ENCODE measurements around the gene ETV3.

ETV3 gene

DNA sequence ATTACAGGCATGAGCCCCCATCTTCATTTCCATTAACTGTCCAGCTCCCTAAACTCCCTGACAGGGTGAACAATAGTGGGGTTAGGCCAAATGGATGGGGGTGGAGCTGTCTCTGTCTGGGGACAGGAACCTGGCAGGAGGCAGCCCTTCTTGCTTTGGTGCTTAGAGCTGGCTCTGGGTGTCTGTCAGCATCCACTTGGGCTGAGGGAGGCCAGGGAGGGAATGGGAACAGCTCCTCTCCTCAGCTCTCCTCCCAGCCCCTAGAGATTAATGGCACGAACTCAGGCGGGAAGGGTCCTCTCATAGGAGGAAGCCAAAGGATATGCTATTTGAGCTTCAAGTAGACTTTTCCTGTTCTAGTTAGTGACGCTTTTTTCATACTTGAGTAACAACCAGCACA is 27.5 kb downstream of the ETV3 start:
- H3K27me3 ChIP-seq (ENCODE audit: control insufficient read depth, low read length): peaks cover 55% of the 10 kb centered on the region
- no peak overlapping the region for H3K27ac ChIP-seq (ENCODE audit: low read depth, low read length)

DNA sequence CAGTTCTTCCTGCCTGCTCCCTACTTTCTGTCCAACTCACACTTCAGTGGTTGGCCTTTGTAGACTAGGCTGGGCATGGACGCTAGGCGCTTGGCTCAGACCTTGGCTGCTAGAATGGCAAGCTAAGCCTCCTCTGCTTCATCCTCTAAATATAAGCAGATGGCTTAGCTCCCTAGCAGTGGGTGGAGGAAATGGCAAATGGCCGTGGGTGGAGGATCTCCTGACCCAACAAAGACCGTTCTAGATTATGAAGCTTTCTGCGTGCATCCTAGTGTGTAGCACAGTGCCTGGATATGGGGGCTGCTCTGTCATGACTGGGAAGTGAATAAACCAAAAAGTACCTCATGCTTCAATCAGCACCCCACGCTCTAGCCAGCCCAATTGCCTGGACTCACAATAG is 28.2 kb downstream of the ETV3 start:
- Histone ChIP-seq H3K4me2 (ENCODE audit: low read length) (no peak overlapping the region), H3K4me3 (ENCODE audit: low read length) (no peak overlapping the region), H3K4me1 (ENCODE audit: control insufficient read depth, low read length) (0 out of 2 replicates have a peak, but pooled peaks cover 5% of the 10 kb centered on the region), H3K79me2 (ENCODE audit: control insufficient read depth, low read length) (no peaks in the 10 kb centered on the region), H3K9me2 (replicated peaks; ENCODE audit: control insufficient read depth, low read length) (no peaks in the 10 kb centered on the region), H3K9me3 (ENCODE audit: control insufficient read depth, insufficient read depth, low read length) (no peaks in the 10 kb centered on the region), H3K27ac (ENCODE audit: low read depth, low read length) (no peak overlapping the region), H3K27me3 (ENCODE audit: control insufficient read depth, low read length) (peaks cover 60% of the 10 kb centered on the region), H3F3A (ENCODE audit: control insufficient read depth, insufficient read depth) (no peaks in the 10 kb centered on the region), H3K36me3 (ENCODE audit: control insufficient read depth, low read length) (no peaks in the 10 kb centered on the region), H4K20me1 (ENCODE audit: control insufficient read depth, insufficient read depth, low read depth, low read length) (no peaks in the 10 kb centered on the region)
- TF ChIP-seq, protein P1, sequence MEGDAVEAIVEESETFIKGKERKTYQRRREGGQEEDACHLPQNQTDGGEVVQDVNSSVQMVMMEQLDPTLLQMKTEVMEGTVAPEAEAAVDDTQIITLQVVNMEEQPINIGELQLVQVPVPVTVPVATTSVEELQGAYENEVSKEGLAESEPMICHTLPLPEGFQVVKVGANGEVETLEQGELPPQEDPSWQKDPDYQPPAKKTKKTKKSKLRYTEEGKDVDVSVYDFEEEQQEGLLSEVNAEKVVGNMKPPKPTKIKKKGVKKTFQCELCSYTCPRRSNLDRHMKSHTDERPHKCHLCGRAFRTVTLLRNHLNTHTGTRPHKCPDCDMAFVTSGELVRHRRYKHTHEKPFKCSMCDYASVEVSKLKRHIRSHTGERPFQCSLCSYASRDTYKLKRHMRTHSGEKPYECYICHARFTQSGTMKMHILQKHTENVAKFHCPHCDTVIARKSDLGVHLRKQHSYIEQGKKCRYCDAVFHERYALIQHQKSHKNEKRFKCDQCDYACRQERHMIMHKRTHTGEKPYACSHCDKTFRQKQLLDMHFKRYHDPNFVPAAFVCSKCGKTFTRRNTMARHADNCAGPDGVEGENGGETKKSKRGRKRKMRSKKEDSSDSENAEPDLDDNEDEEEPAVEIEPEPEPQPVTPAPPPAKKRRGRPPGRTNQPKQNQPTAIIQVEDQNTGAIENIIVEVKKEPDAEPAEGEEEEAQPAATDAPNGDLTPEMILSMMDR (IDR thresholded peaks at IDR 0.05; ENCODE audit: low read depth, low read length, poor library complexity, severe bottlenecking): no peak
- TF ChIP-seq EZH2phosphoT487 (IDR thresholded peaks at IDR 0.05; ENCODE audit: borderline replicate concordance, low read length): no peak

More for the DNA sequence above, 27.5 kb downstream of the ETV3 start:
- Histone ChIP-seq H3K9me2 (replicated peaks; ENCODE audit: control insufficient read depth, low read length) (no peaks in the 10 kb centered on the region), H3K79me2 (ENCODE audit: control insufficient read depth, low read length) (no peaks in the 10 kb centered on the region), H3K4me3 (ENCODE audit: low read length) (no peak overlapping the region), H3K4me1 (ENCODE audit: control insufficient read depth, low read length) (0 out of 2 replicates have a peak, but pooled peaks cover 5% of the 10 kb centered on the region), H3K36me3 (ENCODE audit: control insufficient read depth, low read length) (no peaks in the 10 kb centered on the region), H4K20me1 (ENCODE audit: control insufficient read depth, insufficient read depth, low read depth, low read length) (no peaks in the 10 kb centered on the region), H3K4me2 (ENCODE audit: low read length) (no peak overlapping the region), H3K9me3 (ENCODE audit: control insufficient read depth, insufficient read depth, low read length) (no peaks in the 10 kb centered on the region), H3F3A (ENCODE audit: control insufficient read depth, insufficient read depth) (no peaks in the 10 kb centered on the region)
- no peak for TF ChIP-seq EZH2phosphoT487 (IDR thresholded peaks at IDR 0.05; ENCODE audit: borderline replicate concordance, low read length)
- TF ChIP-seq, protein P1 (IDR thresholded peaks at IDR 0.05; ENCODE audit: low read depth, low read length, poor library complexity, severe bottlenecking): no peak

DNA sequence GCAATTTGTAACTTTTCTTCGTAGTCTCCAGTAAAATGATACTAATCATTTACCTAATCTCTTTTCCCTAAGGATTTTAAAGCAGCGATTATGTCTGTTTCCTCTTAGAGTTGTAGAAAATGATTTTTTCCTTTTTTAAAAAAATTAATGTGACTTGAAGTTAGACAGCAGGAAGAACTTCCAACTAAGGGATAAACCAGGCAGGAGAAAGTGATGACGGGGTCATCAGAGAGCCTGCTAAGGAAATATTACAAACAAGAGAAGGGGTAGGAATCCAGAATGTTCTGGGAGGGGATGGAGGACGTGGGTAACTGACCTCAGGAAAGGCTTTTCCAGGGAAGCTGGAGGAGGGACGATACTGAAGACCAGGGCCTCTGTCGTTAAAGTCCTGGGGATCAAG is 29.7 kb downstream of the ETV3 start:
- Histone ChIP-seq H3K27me3 (ENCODE audit: control insufficient read depth, low read length) (peaks cover 74% of the 10 kb centered on the region), H3F3A (ENCODE audit: control insufficient read depth, insufficient read depth) (no peaks in the 10 kb centered on the region), H4K20me1 (ENCODE audit: control insufficient read depth, insufficient read depth, low read depth, low read length) (no peaks in the 10 kb centered on the region), H3K36me3 (ENCODE audit: control insufficient read depth, low read length) (no peaks in the 10 kb centered on the region), H3K9me2 (replicated peaks; ENCODE audit: control insufficient read depth, low read length) (no peaks in the 10 kb centered on the region), H3K4me2 (ENCODE audit: low read length) (no peak overlapping the region), H3K9me3 (ENCODE audit: control insufficient read depth, insufficient read depth, low read length) (no peaks in the 10 kb centered on the region), H3K4me1 (ENCODE audit: control insufficient read depth, low read length) (0 out of 2 replicates have a peak, but pooled peaks cover 5% of the 10 kb centered on the region), H3K27ac (ENCODE audit: low read depth, low read length) (no peak overlapping the region), H3K79me2 (ENCODE audit: control insufficient read depth, low read length) (no peaks in the 10 kb centered on the region), H3K4me3 (ENCODE audit: low read length) (no peak overlapping the region)
- TF ChIP-seq, protein P1 (IDR thresholded peaks at IDR 0.05; ENCODE audit: low read depth, low read length, poor library complexity, severe bottlenecking): no peak
- no peak for TF ChIP-seq EZH2phosphoT487 (IDR thresholded peaks at IDR 0.05; ENCODE audit: borderline replicate concordance, low read length)
